HG03108 (cell line): Measurements from ENCODE around the gene MTTP.

ENCODE experiments used
- ATAC-seq: cut with Tn5 transposase; IDR thresholded peaks from one replicate; pipeline ENCODE4 v1.9.1; 2021; ENCODE audit warnings: moderate library complexity; ENCODE audit not compliant: unreplicated experiment

Gene MTTP

DNA sequence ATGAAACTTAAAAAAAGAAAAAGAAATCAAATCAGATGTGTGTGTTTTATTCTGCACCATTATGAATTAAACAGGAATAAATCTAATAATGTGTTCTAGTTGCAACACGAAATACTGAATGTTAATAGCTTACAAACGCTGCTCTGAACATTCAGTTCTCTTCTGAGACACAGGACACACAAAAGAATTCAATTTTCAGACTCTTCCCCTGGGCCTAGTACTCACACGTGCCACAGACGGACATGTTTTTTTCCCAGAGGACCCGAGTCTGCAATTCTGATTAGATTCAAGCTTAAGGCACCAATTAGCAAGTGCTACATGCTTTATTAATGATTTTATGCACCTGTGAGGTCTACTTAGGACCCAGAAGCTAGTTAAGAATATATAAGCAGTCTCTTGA lies 62.5 kb downstream of the MTTP start:
- ATAC-seq = no peak

DNA sequence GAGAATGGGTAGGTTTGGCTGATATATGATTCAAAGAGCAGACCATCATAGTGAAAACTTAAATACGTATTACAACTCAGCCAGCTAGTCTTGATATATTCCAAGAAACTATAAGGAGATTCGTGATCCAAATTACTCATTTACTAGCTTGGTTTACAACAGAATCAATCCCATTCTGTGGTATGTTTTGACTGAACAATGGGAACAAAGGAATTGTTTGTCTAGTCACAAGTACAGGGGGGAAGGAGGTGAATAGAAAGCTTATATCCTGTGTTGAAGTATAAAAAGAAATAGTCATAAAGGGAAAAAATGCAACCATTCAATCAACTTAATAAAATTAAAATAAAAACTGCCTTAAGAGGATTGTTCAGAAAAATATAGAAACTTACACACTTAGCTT lies 66.1 kb downstream of the MTTP start:
- ATAC-seq = no peak

DNA sequence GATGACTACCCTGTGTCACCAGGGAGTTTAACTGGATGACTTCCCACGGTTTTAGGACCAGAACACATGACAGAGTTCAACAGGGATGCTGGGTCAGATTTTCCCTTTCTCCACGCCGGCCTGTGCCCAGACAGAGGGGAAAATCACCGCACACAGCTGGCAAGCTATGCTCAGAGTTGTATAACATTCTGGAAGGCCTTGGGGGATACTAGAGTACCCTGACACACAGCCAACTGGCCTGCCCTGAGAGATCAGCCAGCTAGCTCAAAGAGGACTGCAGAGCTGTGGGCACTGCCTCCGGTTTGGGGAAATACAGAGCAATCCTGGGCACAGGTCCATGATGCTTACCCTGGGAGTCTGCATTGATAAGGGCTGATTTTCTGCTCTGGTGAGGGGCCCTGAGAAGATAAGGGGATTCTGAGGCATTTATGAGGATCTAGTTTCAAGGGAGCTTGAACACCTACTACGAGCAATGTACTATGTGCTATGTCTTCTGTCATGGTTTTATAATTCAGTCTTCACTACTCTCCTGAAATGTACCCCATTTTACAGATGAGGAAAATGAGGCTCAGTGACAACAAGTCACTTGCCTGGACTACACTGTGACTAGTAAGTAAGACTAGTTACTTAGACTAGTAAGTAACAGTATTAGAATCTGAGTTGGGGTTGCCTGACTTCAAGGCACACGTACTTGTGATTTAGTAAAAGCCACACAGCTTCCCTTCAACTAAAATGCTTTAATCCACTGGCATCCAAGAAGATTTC lies 68.3 kb downstream of the MTTP start:
- ATAC-seq = no peak

DNA sequence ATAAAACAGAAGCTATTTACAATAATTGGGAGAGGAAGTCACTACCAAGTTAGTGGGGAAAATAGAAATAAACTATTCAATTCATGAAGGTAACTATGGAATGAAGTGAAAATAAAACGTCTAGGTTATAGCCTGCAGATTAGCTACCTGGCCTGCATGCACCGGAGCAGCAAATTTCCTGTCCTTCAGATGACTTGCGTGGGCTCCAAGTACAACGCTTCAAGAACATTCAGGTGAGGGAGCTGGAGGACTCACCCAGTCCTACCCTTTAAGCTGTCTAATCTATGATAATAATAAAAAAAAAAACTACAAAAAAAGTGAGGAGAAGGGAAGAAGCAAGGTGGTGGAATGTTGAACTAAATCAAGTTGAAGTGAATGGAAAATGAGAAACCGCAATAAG lies 69.8 kb downstream of the MTTP start:
- ATAC-seq = no peak

DNA sequence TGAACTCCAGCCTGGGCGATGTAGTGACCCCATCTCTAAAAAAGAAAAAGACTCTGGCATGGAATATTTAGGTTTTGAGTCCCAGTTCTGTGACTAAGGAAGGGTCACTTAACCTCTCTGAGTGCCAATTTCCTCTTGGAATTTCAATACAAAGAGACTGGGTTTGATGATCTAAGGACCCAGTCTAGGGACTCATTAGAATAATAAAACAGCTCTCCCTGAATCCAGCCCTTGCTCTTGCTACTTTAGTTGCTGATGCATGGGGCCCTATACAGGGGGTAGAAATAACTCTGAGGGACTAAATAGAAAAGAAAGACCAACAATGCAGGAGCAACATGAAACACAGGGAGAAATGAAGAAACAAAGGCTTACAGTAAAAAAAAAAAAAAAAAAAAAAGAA lies 70.4 kb downstream of the MTTP start:
- no peak for ATAC-seq

DNA sequence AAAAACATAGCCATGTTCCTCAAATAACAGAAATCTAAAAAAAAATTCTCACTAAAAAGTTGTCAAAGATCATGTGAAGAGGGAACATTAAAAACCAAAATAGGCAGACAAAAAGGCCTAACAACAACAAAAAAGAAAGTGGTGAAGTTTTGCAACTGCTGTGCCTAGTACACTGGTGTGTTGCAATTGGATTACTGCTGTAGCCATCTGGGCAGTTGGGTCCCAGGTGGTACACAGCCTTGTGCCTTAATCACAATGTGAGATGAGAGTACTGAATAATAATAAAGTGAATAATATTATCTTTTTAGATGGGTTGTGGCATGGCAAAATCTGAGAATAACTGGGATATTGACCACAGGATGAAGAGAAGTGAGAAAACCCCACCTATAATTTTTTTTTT lies 71.0 kb downstream of the MTTP start:
- ATAC-seq = no peak

DNA sequence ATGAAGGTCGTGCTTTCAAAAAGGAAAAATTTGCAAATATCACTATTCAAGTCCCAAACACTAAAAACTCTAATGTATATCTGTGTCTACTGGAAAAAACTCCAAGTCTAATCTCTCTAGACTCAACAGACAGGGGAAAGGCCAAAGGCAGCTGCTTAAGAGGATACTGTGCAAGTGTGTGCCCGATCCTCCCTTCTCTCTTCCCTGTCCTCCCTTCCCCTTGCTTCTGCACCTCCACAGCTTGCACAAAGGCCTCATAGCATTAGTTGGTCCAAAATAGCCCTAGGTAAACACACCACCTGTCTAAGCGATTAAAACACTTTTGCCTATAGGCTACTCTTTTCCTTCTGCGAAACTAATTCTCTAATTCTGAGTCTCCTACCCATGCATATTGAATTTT lies 72.4 kb downstream of the MTTP start:
- no peak for ATAC-seq

DNA sequence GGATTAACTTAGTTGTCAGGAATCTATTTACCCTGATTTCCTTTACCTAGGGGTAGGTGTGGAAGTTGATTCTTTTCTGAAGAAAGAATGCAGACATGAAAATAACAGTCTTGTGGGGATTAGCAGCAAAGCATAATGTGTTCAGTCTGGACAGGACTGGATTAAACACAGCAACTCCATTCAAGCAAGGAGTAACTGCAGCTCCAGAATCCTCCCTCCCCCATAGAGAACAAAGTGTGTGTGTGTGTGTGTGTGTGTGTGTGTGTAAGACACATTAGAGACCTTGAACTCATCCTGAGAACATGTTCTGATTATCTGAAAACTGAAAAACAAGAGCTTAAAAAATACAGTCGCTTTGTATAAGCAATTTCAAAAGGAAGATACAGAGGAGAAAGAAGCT lies 73.7 kb downstream of the MTTP start:
- no peak for ATAC-seq

DNA sequence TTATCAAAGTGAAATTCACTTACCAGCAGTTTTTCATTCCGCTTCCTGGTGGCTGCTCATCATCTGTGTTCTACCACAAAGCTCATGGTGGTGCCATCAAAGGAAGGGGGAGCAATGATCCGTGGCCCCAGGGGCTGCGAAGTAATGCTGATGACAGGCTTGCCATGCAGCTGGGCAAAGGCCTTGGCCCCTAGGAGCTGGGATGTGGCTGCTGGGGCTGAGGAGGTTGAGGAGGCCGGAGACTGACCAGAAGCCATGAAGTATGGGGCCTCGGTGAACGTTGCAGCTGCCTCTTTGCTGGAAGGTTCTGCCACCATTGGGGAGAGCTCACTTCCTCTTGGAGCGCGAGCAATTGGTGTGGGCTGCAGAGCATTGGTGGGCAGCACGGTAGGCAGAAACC lies 74.6 kb downstream of the MTTP start:
- no peak for ATAC-seq

DNA sequence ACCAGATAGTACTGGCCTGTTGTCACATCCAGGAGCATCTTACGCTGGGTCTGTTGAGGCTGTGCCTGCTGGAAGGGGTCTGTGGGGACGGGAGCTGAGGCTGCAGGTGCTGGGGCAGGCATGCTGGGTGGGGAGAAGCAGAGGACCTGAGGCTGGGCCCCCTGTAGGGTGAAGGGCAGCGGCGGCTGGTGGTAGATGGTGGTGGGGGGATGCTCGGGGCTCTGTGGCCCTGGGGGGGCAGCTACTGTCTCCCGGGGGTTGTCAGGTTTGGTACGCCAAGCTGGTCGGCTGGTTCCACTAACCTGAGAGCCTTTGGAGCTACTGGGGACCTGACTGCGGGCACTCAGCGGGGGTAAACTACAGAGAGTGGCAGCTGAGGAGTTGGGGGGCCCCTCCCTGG lies 75.2 kb downstream of the MTTP start:
- no peak for ATAC-seq

DNA sequence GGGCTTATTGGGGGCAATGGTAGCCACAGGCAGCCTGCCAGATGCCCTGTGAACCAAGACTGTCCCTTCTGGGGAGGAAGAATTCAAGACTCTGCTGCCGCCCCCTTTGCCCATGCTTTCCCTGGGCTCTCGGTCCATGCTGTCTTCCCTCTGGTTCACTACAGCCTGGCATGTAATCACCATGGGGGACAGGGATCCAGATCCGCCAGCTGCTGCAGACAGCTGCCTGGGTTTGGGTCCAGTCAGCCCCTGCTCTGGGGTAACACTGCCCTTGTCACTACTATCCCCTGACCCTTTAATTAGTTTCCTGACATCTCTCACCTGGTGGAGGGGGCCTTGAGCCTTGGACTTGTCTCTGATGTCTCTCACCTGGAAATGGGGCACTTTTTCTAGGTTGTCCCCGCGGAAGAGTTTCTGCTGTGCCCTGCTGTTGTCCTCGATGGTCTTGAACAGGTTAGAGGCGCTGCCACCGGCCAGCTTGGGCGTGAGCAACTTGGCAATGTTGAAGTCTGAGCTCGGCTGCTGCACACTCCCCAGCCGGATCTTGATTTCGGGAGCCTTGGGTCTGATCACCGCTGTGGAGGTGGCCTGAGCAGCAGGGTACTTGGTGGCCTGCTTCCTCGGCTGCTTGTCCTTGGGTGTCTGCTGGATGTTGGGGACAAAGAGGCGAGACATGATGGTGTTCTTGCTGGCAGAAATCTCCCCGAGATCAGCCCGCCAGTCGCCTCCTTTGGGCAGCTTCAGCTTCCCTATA lies 76.6 kb downstream of the MTTP start:
- ATAC-seq = no peak

DNA sequence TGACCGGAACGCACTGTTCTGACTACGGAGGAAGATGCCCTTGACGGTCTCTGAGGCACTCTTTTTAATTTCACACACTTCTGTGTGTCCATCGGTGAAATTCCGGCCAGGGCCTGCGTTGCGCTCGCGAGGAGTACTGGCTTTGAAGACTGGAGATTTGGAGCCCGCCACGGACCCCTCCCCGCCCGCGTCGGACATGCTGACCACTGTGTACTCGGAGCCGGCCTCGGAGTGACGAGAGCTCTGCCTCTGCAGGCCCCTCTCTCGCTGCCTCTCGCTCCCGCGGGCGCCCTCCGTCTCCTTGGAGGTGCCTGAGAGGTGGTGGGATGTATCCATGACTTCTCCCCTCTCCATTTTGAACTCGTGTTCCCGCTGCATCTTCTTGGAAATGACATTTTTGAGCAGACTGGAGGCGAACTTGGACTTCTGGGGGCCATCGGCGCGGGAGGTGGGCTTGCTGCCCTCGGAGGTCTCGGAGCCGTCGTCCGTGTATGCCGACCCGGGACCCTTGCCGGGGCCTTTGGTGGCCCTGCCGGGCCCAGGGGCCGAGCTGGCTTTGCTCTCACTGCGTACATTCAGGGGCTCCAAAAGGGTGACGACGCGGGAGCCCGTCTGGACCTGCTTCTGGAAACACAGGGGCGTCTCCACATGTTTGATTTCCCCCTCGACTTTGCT lies 77.3 kb downstream of the MTTP start:
- ATAC-seq = no peak

DNA sequence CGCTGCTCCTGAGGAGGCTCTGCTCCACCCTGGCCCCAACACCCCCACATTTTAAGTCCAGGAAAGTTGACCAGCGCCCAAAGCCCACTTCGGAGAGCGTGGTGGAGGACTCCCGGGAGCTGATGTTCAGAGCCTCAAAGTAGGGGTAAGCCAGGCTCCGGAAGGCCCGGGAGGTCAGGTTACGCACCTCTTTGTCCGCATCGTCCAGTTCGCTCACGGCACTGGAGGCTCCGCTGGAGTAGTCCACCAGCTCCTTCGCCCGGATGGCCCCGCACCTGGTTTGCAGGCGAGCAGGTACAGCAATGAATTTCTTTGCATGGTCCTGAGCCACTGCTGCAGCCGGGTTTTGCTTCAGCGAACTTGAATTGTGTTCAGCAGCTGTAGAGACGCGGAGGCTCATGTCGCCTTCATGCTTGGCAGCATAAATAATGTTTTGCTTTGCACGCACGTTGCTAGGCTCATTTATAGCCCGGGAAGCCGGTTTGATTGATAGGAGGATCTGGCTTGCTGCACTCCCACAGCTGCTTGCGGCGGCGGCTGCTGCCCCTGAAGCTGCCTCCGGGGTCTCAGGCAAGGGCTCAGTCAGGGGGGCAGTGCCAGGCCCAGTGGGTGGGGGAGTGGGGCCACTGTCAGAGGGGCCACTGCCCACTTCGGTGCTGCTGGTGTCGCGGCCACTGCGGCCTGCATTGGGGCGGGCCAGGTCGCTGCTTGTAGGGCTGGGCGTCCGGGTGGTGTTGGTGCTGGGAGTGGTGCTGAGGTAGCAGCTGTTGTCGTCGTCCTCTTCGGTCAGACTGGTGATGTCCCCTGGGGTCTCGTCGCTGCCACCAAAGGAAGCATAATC lies 78.2 kb downstream of the MTTP start:
- no peak for ATAC-seq

DNA sequence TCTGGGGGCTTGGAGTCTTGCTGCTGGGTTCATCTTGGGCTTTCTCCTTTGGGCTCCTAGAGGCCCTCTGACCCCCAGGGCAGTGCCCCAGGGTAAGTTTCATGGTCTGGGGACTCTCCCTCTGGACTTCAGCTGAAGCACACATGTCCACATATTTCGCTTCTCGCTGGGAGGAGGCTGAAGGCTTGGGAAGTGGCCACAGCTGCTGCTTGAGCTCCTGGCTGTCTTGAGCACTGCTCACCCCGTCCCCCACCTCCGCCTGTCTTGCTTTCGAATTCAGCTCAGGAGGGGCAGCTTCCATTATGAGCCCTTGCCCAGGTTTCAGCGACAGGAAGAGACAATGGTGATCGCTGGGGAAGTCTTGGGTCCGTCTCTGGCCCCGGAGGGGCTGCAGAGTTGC lies 79.3 kb downstream of the MTTP start:
- no peak for ATAC-seq

DNA sequence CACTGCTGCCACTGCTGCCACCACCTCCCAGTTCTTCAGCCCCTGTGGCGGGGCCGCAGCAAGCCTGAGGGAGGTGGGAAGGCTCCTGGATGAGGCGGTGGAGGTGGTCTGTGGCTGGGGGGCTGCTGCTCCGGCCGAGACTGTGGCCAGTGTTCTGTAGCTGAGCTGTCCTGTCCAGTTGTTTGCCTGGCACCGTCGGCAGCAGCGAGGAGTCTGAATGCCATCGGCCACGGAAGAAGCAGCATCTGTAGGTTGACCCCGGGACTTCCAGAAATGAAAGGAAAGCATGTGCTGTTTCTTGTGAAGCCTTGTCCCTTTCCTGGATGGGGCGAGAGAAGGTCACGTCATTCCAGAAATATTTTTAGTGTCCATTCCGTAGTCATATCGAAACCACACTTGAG lies 79.7 kb downstream of the MTTP start:
- no peak for ATAC-seq

DNA sequence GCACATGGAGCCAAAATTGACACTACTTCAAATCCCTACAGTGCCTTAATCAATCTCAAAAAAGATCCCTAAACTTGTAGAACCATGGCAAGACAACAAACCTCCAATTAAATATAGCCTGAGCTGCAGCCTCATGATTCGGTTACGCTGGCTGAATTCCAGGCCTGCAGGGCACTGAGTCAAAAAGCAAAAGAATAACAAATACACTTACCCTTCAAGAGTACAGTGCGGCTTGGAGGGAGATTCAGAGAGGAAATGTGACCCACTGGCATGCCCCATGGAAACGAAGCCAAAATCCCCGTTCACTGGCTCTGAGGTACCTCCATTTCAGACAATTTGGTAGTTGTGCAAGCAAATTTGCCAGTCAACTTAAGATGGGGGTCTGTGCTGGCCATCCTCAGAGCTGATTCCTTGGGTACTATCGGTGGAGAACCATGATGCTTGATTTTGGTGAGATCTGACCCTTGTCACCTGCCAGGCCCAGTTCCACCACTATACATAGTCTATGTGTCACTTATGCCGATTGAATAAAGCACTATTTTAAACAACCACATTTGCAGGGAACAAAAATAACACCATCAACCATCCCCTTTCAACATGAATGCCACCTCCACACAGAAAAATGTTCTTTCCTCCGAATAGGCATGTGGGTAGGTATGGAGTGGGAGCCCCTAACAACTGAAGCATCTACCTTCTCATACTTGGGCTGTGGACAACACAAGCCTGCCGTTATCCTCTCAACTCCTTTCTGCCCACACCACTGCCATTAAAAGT lies 80.9 kb downstream of the MTTP start:
- ATAC-seq = no peak

DNA sequence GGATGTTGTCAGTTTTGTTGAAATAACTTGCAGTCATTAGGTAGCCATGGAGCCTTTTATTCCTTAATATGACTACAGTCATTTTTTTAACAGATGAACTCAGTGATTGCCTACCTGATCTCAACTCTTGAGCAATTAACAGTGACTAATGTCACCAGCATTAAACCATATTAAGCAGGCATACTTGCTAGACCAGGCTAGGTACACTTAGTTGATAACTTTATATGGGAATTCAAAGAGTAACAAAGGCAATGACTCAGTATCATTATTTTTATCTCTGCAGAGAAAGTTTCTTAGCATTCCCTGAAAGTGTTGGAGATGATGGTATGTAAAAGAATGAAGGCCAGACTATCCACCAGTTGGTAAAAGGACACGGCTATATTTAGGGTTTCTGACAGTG lies 83.2 kb downstream of the MTTP start, which contains the start of gene C4orf54:
C4orf54 (minus strand) TSS at position 31 of the 400 bp plus-strand sequence. CDS start 3,180 bp downstream, outside the sequence.
- ATAC-seq = no peak

DNA sequence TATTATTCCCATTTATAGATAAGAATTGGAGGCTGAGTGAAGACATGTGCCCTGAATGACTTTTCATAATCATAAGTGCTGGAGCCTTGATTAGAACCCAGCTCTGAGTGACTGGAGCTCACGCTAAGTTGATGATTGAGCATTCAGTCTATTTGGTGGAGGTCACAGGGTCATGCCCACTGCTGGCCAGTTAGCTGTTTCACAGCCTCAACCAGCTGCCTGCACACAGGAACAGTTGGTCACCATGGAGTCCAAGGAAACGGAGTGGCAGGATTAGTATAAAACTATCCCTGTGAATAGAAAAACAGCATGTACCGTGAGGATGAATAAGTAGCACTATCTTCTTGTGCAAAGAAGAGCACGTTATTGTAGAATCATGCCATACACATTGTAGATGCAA lies 84.0 kb downstream of the MTTP start:
- ATAC-seq = no peak

DNA sequence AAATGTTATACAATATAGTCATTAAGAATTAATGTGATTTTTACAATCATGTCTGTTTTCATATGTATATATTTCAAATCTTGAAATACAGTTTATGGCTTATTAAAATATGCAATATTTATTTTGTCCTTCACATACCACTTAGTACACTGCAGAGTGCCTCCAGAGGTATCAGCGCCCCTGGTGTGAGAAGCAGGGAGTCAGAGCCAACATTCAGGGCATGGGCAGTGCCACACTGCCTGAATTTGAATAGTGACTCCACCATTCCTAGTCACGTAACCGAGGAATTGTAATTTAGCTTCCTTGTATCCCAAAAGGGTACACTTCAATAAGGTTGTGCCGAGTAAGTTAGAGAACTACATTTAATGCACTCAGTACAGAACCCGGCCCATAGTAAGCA lies 87.3 kb downstream of the MTTP start:
- ATAC-seq = no peak

DNA sequence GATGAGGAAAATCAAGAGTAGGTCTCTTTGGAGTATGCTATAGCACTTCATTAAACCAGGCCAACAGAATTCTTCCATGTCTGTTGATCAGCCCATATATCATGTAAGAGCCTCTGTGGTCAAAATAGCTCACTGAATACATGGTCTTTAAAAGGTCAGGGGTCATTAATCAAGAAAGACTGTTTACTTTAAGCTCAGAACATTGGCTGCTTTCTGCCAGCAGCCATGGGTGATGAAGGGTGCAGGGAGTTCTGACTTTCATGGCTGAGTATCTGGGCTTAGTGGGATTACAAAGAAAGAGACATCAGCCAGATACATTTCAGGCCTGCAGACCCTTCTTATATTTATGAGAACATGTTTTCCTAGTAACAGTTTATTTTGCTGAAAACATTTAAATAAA lies 90.1 kb downstream of the MTTP start:
- no peak for ATAC-seq
